CD14-positive monocyte (primary cell): ENCODE results near the gene ACOD1. TPM values are rescaled to one million over a fixed set of nuclear protein-coding genes. Genes with fewer than 3 reads are reported as not detected.

Source experiments
- DNase-seq, 3 donors: peaks; one replicate each; pipeline ENCODE4 v3.0.0-alpha.2; 2011 to 2022
- H2AFZ ChIP-seq: 2 replicates; pipeline ENCODE4 v1.6.0; 2012; ENCODE audit warnings: mild to moderate bottlenecking, low read depth, low read length, inconsistent platforms; ENCODE audit not compliant: insufficient read depth, poor library complexity, severe bottlenecking
- H3K27ac ChIP-seq, 2 donors: 1 replicate in 1 of 2; 2 replicates in 1 of 2; pipeline ENCODE4 v1.5.1; 2012 to 2013; ENCODE audit warnings: low read length in 2 of 2, control low read depth in 1 of 2, inconsistent platforms in 1 of 2, low read depth in 1 of 2, mild to moderate bottlenecking in 1 of 2
- H3K27me3 ChIP-seq, 2 donors: one replicate each; pipeline versions ENCODE4 v1.6.0 to v1.6.1; 2011 to 2013; ENCODE audit warnings: low read length in 2 of 2; ENCODE audit not compliant: control insufficient read depth in 2 of 2, insufficient read depth in 2 of 2
- H3K36me3 ChIP-seq, 2 donors: replicated peaks in 1 of 2; 1 replicate in 1 of 2; 2 replicates in 1 of 2; pipeline versions ENCODE4 v1.5.1 to v1.6.1; 2012 to 2013; ENCODE audit warnings: low read length in 2 of 2, control low read depth in 1 of 2, inconsistent platforms in 1 of 2, mild to moderate bottlenecking in 1 of 2; ENCODE audit not compliant: insufficient read depth in 2 of 2, control insufficient read depth in 1 of 2
- H3K4me1 ChIP-seq, 2 donors: 1 replicate in 1 of 2; 2 replicates in 1 of 2; pipeline versions ENCODE4 v1.5.1 to v1.6.1; 2012 to 2013; ENCODE audit warnings: low read length in 2 of 2, control low read depth in 1 of 2, inconsistent platforms in 1 of 2, mild to moderate bottlenecking in 1 of 2, moderate library complexity in 1 of 2; ENCODE audit not compliant: insufficient read depth in 2 of 2, control insufficient read depth in 1 of 2
- H3K4me2 ChIP-seq: replicated peaks from 2 replicates; pipeline ENCODE3; 2012; ENCODE audit warnings: low read length, moderate library complexity, mild to moderate bottlenecking; ENCODE audit not compliant: poor library complexity, severe bottlenecking; ENCODE audit errors: extremely low read depth
- H3K4me3 ChIP-seq, 3 experiments: fragments of 200-600 bp in 1 of 3; sonication (generic) in 1 of 3; replicated peaks in 1 of 3; 1 replicate in 2 of 3; 2 replicates in 1 of 3; pipeline ENCODE4 v1.5.1; 2011 to 2013; ENCODE audit warnings: low read length in 3 of 3, mild to moderate bottlenecking in 3 of 3, control low read depth in 2 of 3, low read depth in 2 of 3, inconsistent platforms in 1 of 3, moderate library complexity in 1 of 3
- H3K79me2 ChIP-seq: 2 replicates; pipeline ENCODE4 v1.6.0; 2012; ENCODE audit warnings: mild to moderate bottlenecking, control low read depth, inconsistent platforms, low read length, moderate library complexity; ENCODE audit not compliant: insufficient read depth
- H3K9ac ChIP-seq: 2 replicates; pipeline ENCODE4 v1.6.0; 2017; ENCODE audit warnings: low read length, mild to moderate bottlenecking; ENCODE audit not compliant: insufficient read depth, poor library complexity, severe bottlenecking
- H3K9me3 ChIP-seq, 2 donors: replicated peaks in 1 of 2; 1 replicate in 1 of 2; 2 replicates in 1 of 2; pipeline versions ENCODE4 v1.5.1 to v1.6.1; 2012 to 2013; ENCODE audit warnings: low read length in 2 of 2, control low read depth in 1 of 2; ENCODE audit not compliant: control insufficient read depth in 1 of 2, insufficient read depth in 1 of 2
- H4K20me1 ChIP-seq: 2 replicates; pipeline ENCODE4 v1.6.0; 2012; ENCODE audit warnings: mild to moderate bottlenecking, low read length, control low read depth, moderate library complexity; ENCODE audit not compliant: insufficient read depth
- H3K27ac Mint-ChIP-seq, 7 donors: one replicate each; pipeline ENCODE4 v1.8.0; 2020; ENCODE audit warnings: mild to moderate bottlenecking in 7 of 7, mixed read lengths in 7 of 7, moderate library complexity in 6 of 7, inconsistent platforms in 2 of 7
- H3K27me3 Mint-ChIP-seq, 3 donors: one replicate each; pipeline ENCODE4 v1.8.0; 2021 to 2022; ENCODE audit warnings: low read depth in 3 of 3, mild to moderate bottlenecking in 3 of 3, mixed read lengths in 3 of 3, moderate library complexity in 3 of 3, inconsistent platforms in 1 of 3
- H3K36me3 Mint-ChIP-seq, 2 donors: one replicate each; pipeline ENCODE4 v1.8.0; 2020; ENCODE audit warnings: mixed read lengths in 2 of 2, inconsistent platforms in 1 of 2, mild to moderate bottlenecking in 1 of 2
- H3K4me1 Mint-ChIP-seq: one replicate; pipeline ENCODE4 v1.8.0; 2020; ENCODE audit warnings: mild to moderate bottlenecking, mixed read lengths
- H3K4me3 Mint-ChIP-seq, 2 donors: one replicate each; pipeline ENCODE4 v1.8.0; 2020; ENCODE audit warnings: mild to moderate bottlenecking in 2 of 2, mixed read lengths in 2 of 2, moderate library complexity in 1 of 2
- H3K9me3 Mint-ChIP-seq, 7 donors: one replicate each; pipeline ENCODE4 v1.8.0; 2020 to 2022; ENCODE audit warnings: mixed read lengths in 7 of 7, mild to moderate bottlenecking in 6 of 7, moderate library complexity in 6 of 7, inconsistent platforms in 2 of 7
- WGBS: methylation state at CpG from one replicate; pipeline ENCODE4 v1.1.5; 2013; ENCODE audit warnings: missing lambda C conversion rate; ENCODE audit not compliant: insufficient coverage; 5-methylcytosine and 5-hydroxymethylcytosine counted together
- intact Hi-C, 2 donors: fragments of 100-400 bp; cut with micrococcal nuclease; formaldehyde crosslinking; loops; one replicate each; pipeline versions ENCODE4 v1.15.0 to v1.15.1; 2023
- polyA plus RNA-seq, 3 donors: library from polyadenylated mRNA; depleted of rRNA in 1 of 3; unstranded in 2 of 3; stranded (reverse) in 1 of 3; fragments of 300-500 nt in 2 of 3; fragments of >200 nt in 1 of 3; fragmentation: Illumina TruSeq in 2 of 3; gene quantifications; 1 replicate in 2 of 3; 2 replicates in 1 of 3; pipeline ENCODE4 v1.2.3, GENCODE V29; 2012 to 2021
- TF ChIP-seq, protein P1 (sequence below): fragments of 200-600 bp; IDR thresholded peaks from one replicate; pipeline ENCODE4 v1.8.0; 2022; ENCODE audit warnings: antibody characterized with exemption, mild to moderate bottlenecking

ACOD1 gene
- polyA plus RNA-seq, 3 donors = 0.29 TPM; not detected in 2

DNA sequence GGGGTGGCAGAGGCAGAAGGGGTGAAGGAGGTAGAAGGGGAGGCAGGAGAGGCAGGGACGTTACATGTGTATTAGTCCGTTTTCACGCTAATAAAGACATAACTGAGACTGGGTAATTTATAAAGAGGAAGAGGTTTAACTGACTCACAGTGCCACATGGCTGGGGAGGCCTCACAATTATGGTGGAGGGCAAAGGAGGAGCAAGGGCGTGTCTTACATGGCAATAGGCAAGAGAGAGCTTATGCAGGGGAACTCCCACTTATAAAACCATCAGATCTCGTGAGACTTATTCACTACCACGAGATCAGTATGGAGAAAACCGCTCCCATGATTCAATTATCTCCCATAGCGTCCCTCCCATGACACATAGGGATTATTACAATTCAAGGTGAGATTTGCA, 19.0 kb upstream of the ACOD1 start:
- Histone ChIP-seq H3K9me3 (peaks cover 3 to 4% of the 10 kb centered on the region in 2 donors), H3K9ac (no peak overlapping the region), H2AFZ (no peak overlapping the region), H4K20me1 (no peaks in the 10 kb centered on the region), H3K27me3 (no peaks in the 10 kb centered on the region), H3K79me2 (no peaks in the 10 kb centered on the region), H3K4me2 (no peak overlapping the region), H3K4me1 (no peaks in the 10 kb centered on the region), H3K36me3 (no peaks in the 10 kb centered on the region), H3K4me3 (no peak overlapping the region), H3K27ac (no peak overlapping the region)
- Mint-ChIP-seq H3K9me3 (peaks cover 5 to 17% (median 8%) of the 10 kb centered on the region in 7 donors), H3K4me1 (peaks cover 2% of the 10 kb centered on the region), H3K36me3 (no peaks in the 10 kb centered on the region), H3K27me3 (peaks cover 0 to 2% (median 1%) of the 10 kb centered on the region in 3 donors), H3K27ac (no peak overlapping the region), H3K4me3 (no peak overlapping the region)
- intact Hi-C loops = no loop called here
- WGBS = 84% methylated on average over 4 of the region's 8 CpGs
- peak in 1 of 3 donors; percentile 31 for DNase-seq
- TF ChIP-seq, protein P1, sequence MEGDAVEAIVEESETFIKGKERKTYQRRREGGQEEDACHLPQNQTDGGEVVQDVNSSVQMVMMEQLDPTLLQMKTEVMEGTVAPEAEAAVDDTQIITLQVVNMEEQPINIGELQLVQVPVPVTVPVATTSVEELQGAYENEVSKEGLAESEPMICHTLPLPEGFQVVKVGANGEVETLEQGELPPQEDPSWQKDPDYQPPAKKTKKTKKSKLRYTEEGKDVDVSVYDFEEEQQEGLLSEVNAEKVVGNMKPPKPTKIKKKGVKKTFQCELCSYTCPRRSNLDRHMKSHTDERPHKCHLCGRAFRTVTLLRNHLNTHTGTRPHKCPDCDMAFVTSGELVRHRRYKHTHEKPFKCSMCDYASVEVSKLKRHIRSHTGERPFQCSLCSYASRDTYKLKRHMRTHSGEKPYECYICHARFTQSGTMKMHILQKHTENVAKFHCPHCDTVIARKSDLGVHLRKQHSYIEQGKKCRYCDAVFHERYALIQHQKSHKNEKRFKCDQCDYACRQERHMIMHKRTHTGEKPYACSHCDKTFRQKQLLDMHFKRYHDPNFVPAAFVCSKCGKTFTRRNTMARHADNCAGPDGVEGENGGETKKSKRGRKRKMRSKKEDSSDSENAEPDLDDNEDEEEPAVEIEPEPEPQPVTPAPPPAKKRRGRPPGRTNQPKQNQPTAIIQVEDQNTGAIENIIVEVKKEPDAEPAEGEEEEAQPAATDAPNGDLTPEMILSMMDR = no peak

DNA sequence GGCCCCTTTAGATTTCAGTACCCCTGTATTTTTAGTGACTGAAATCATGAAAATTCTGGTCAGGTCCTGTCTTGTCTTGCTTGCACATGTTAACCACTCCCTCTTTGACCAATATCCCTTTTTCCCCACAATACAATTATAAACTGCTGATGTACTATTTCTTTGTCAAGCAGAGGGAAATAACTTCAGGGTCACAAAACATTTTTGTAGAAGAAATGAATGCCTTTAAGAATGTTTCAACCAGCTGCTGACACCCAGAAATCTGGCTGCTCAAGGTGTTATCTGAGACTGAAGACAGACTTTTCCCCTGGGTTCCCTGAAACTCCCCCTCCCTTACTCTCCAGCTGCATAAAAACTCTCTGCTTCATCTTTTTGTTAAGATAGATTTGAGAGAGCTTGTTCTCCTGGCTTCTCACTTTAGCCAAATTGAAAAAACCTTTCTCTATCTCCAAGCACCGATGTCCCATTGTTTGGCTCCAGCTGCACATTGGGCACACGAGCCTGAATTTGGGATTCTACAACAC, 18.4 kb upstream of the ACOD1 start:
- Histone ChIP-seq H3K4me3 (no peak overlapping the region), H3K27ac (no peak overlapping the region), H4K20me1 (no peaks in the 10 kb centered on the region), H3K9me3 (peaks cover 3 to 4% of the 10 kb centered on the region in 2 donors), H2AFZ (no peak overlapping the region), H3K79me2 (no peaks in the 10 kb centered on the region), H3K4me1 (no peaks in the 10 kb centered on the region), H3K36me3 (no peaks in the 10 kb centered on the region), H3K27me3 (no peaks in the 10 kb centered on the region), H3K9ac (no peak overlapping the region), H3K4me2 (no peak overlapping the region)
- TF ChIP-seq, protein P1 = no peak
- no CpG with 5 or more reads among the region's 2 CpGs for WGBS
- Mint-ChIP-seq H3K27me3 (peaks cover 0 to 2% (median 1%) of the 10 kb centered on the region in 3 donors), H3K27ac (no peak overlapping the region), H3K9me3 (peaks cover 7 to 17% (median 8%) of the 10 kb centered on the region in 7 donors), H3K36me3 (no peaks in the 10 kb centered on the region), H3K4me1 (peaks cover 2% of the 10 kb centered on the region), H3K4me3 (no peak overlapping the region)
- intact Hi-C loops = no loop called here
- DNase-seq = no peak
